ENCODE data around the gene LAMTOR4. TPM values are rescaled to one million over a fixed set of nuclear protein-coding genes. Genes with fewer than 3 reads are reported as not detected.
"Not testable (repeated sequence)": the region's sequence is repeated elsewhere in the genome, so short reads cannot be mapped to it uniquely, and the experiment has no call there.

Gene LAMTOR4
- total RNA-seq, 1 donor from 2014 or later, result 105 TPM

DNA sequence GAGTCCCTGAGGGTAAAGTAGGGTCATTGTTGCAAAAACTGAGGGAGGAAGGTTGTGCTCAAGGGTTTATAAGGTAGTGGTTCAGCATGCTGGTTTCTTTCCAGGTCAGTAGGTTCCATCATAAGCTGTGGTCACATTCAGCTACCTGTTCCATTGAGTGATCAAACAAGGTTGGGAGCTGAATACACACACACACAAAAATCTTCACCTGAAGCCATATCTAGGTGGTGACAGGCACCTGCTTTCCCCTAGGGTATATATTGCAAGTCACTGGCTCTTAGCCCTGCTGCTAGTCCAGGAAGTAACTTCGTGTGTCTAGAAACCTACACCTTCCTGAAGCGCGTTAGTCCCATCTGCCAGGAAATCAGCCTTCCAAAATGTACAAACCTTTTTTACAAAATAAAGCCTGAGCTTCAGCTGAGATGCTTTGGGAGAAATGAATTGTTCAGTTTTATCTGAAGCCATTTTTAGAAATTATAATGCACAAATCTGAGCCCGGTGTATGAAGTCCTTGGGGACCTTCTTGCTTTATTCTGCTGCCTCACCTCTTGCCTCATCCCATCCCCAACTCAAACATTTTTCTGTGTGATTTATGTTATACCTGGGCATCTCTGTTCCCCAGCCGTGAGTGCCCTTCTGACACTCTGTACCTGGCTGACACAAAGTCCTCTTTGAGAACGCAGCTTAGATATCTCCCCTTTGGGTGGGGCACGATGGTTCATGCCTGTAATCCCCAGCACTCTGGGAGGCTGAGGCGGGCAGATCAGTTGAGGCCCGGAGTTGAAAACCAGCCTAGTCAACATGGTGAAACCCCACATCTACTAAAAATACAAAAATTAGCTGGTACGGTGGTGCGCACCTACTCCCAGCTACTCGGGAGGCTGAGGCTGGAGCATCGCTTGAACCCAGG lies 10.6 kb upstream of the LAMTOR4 start:
- H3K27ac ChIP-seq, result no peak overlapping the region
- intact Hi-C loops (cut with DNase I), result loop anchor here (10.0 kb wide), 1 partner anchor 77 kb away; the partner anchor contains the start of gene PVRIG
- no peaks in the 10 kb centered on the region for H3K9me3 ChIP-seq
- no peak overlapping the region for H3K4me3 ChIP-seq
- no peaks in the 10 kb centered on the region for H3K36me3 ChIP-seq
- H3K4me1 ChIP-seq, result no peaks in the 10 kb centered on the region
- DNase-seq (no peak), ATAC-seq (no peak)
- H3K27me3 ChIP-seq, result no peaks in the 10 kb centered on the region
- TF ChIP-seq, protein P1, sequence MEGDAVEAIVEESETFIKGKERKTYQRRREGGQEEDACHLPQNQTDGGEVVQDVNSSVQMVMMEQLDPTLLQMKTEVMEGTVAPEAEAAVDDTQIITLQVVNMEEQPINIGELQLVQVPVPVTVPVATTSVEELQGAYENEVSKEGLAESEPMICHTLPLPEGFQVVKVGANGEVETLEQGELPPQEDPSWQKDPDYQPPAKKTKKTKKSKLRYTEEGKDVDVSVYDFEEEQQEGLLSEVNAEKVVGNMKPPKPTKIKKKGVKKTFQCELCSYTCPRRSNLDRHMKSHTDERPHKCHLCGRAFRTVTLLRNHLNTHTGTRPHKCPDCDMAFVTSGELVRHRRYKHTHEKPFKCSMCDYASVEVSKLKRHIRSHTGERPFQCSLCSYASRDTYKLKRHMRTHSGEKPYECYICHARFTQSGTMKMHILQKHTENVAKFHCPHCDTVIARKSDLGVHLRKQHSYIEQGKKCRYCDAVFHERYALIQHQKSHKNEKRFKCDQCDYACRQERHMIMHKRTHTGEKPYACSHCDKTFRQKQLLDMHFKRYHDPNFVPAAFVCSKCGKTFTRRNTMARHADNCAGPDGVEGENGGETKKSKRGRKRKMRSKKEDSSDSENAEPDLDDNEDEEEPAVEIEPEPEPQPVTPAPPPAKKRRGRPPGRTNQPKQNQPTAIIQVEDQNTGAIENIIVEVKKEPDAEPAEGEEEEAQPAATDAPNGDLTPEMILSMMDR (IDR thresholded peaks at IDR 0.05), result no peak

DNA sequence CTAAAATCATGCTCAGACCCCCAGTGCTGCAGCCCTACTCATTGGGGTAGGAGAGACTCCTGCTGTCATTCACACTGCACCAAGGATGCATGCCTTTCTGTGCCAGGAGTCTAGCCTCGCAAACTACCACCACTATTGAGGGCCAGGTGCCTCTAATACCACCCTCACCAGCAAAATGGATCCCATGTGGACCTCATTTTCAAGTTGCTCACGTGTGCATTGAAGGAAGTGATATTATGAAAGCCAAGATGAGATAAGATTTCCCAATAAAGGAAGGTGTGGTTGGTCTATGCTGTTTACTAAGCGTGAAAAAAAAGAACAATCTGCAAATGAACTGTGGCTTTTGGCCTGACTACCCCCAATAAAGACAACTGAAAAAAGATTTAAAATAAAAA lies 7.2 kb upstream of the LAMTOR4 start:
- no peak for DNase-seq
- TF ChIP-seq, protein P1 (IDR thresholded peaks at IDR 0.05), result no peak
- no peak overlapping the region for H3K27ac ChIP-seq

DNA sequence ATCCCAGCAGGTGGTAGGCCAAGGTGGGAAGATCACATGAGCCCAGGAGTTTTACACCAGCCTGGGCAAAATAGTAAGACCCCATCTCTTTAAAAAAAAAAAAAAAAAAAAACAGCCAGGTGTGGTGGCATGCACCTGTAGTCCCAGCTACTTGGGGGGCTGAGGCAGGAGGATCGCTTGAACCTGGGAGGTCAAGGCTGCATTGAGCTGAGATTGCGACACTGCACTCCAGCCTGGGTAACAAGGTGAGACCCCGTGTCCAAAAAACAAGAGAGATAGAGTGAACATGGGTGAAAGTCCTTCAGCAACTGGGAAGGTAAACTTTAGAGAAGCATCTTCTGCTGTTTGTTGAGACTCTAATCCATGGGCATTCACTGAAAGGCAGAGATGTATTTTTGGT lies 6.3 kb upstream of the LAMTOR4 start:
- no peak overlapping the region for H3K27ac ChIP-seq
- H3K36me3 ChIP-seq, result no peaks in the 10 kb centered on the region
- intact Hi-C loops (cut with DNase I), result no loop called here
- no peaks in the 10 kb centered on the region for H3K9me3 ChIP-seq
- H3K4me1 ChIP-seq, result no peaks in the 10 kb centered on the region
- DNase-seq (no peak), ATAC-seq (no peak)
- H3K27me3 ChIP-seq, result no peaks in the 10 kb centered on the region
- no peak overlapping the region for H3K4me3 ChIP-seq
- TF ChIP-seq, protein P1 (IDR thresholded peaks at IDR 0.05), result no peak

More for the DNA sequence above, 7.2 kb upstream of the LAMTOR4 start:
- intact Hi-C loops (cut with DNase I), result no loop called here
- no peaks in the 10 kb centered on the region for H3K9me3 ChIP-seq
- no peak for ATAC-seq
- no peaks in the 10 kb centered on the region for H3K4me1 ChIP-seq
- H3K27me3 ChIP-seq, result no peaks in the 10 kb centered on the region
- no peaks in the 10 kb centered on the region for H3K36me3 ChIP-seq
- H3K4me3 ChIP-seq, result no peak overlapping the region

DNA sequence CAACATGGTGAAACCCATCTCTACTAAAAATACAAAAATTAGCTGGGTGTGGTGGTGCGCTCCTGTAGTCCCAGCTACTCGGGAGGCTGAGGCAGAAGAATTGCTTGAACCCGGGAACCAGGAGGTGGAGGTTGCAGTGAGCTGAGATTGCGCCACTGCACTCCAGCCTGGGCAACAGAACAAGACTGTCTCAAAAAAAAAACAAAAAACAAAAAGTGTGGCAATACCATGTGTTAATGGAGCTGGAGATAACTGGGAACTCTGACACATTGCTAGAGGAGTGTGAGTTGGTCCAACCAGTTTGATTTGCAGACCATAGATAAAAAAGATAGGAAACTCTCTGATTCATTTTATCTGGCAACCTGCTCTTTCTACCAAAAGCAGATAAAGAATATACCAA lies 2.4 kb upstream of the LAMTOR4 start:
- H3K27ac ChIP-seq; H3K4me3 ChIP-seq; DNase-seq; ATAC-seq; H3K4me1 ChIP-seq; intact Hi-C loops (cut with DNase I); H3K27me3 ChIP-seq; H3K9me3 ChIP-seq; H3K36me3 ChIP-seq: not testable (repeated sequence)

DNA sequence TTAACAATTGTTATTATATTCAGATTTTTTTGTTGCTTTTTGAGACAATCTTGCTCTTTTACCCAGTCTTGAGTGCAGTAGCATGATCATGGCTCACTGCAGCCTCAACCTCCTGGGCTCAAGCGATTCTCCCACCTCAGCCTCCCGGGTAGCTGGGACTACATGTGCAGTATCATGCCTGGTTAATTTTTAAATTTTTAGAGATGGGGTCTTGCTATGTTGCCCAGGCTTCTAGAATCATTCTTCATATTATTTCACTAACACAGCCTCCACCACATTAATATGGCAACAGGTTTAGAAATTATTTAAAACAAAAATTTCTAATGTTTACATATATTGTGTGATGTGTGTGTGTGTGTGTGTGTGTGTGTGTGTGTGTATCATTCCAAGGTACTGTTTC lies 1.4 kb upstream of the LAMTOR4 start:
- Histone ChIP-seq H3K4me3 (no peak overlapping the region), H3K36me3 (no peaks in the 10 kb centered on the region), H3K27ac (no peak overlapping the region), H3K4me1 (peaks cover 7% of the 10 kb centered on the region), H3K27me3 (no peaks in the 10 kb centered on the region), H3K9me3 (no peaks in the 10 kb centered on the region)
- no peak for ATAC-seq
- intact Hi-C loops (cut with DNase I), result no loop called here
- TF ChIP-seq, protein P1 (IDR thresholded peaks at IDR 0.05), result no peak
- no peak for DNase-seq

DNA sequence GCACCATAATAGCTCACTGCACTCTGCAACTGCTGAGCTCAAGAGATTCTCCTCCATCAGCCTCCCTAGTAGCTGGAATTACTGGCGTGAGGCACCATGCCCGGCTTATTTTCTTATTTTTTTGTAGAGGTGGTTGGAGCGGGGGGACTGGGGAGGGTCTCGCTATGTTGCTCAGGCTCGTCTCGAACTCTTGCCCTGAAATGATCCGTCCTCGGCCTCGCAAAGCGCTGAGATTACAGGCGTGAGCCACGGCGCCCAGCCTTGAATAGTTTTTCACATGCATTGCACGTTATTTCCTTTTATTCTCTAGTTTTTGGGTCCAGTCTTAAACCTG lies 526 bp upstream of the LAMTOR4 start:
- intact Hi-C loops (cut with DNase I), result no loop called here
- no peak for ATAC-seq
- H3K4me3 ChIP-seq, result peak overlapping the region; percentile 88

More for the DNA sequence above, 526 bp upstream of the LAMTOR4 start:
- peaks cover 7% of the 10 kb centered on the region for H3K4me1 ChIP-seq
- no peaks in the 10 kb centered on the region for H3K9me3 ChIP-seq
- H3K27me3 ChIP-seq, result no peaks in the 10 kb centered on the region
- TF ChIP-seq, protein P1 (IDR thresholded peaks at IDR 0.05), result no peak
- H3K27ac ChIP-seq, result peak overlapping the region; percentile 77
- no peak for DNase-seq
- H3K36me3 ChIP-seq, result no peaks in the 10 kb centered on the region

Data from upper lobe of right lung (tissue), 1 donor.